SU-DHL-6 (cell line): Measurements from ENCODE around the gene C10orf95.

Source experiments
- EZH2phosphoT487 ChIP-seq: fragments of 200-600 bp; sonication (generic), shearing (Covaris generic); conservative IDR thresholded peaks from 2 replicates; pipeline ENCODE4 v1.6.1; 2018; ENCODE audit warnings: mild to moderate bottlenecking, antibody characterized with exemption, low read length, moderate library complexity, mixed read lengths
- TF ChIP-seq, protein P1 (sequence below): fragments of 200-600 bp; sonication (generic); IDR thresholded peaks from one replicate; pipeline ENCODE4 v1.5.1; 2017; ENCODE audit warnings: antibody characterized with exemption, mild to moderate bottlenecking, low read length, moderate library complexity; ENCODE audit not compliant: insufficient read depth, poor library complexity, severe bottlenecking

GRCh38 chr10:102492983-102493382, 41.6 kb upstream of the C10orf95 start:
- TF ChIP-seq, protein P1, sequence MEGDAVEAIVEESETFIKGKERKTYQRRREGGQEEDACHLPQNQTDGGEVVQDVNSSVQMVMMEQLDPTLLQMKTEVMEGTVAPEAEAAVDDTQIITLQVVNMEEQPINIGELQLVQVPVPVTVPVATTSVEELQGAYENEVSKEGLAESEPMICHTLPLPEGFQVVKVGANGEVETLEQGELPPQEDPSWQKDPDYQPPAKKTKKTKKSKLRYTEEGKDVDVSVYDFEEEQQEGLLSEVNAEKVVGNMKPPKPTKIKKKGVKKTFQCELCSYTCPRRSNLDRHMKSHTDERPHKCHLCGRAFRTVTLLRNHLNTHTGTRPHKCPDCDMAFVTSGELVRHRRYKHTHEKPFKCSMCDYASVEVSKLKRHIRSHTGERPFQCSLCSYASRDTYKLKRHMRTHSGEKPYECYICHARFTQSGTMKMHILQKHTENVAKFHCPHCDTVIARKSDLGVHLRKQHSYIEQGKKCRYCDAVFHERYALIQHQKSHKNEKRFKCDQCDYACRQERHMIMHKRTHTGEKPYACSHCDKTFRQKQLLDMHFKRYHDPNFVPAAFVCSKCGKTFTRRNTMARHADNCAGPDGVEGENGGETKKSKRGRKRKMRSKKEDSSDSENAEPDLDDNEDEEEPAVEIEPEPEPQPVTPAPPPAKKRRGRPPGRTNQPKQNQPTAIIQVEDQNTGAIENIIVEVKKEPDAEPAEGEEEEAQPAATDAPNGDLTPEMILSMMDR, result no peak
- no peak for TF ChIP-seq EZH2phosphoT487
